ENCODE results near the gene ABLIM1.

The ABLIM1 gene

GRCh38 chr10:114623661-114624294, 34.3 kb downstream of the ABLIM1 start:
- no peak for DNase-seq (ENCODE audit: low read depth)

- no peak for DNase-seq (ENCODE audit: low read depth)
Measured at GRCh38 chr10:114623155-114623554, 34.9 kb downstream of the ABLIM1 start.

- DNase-seq (ENCODE audit: low read depth): no peak
Measured at GRCh38 chr10:114618722-114619121, 39.4 kb downstream of the ABLIM1 start.

- DNase-seq (ENCODE audit: low read depth): no peak
Measured at GRCh38 chr10:114616516-114616915, 41.6 kb downstream of the ABLIM1 start.

GRCh38 chr10:114616103-114616502, 42.0 kb downstream of the ABLIM1 start:
- DNase-seq (ENCODE audit: low read depth): no peak

- DNase-seq (ENCODE audit: low read depth): no peak
Measured at GRCh38 chr10:114615600-114616007, 42.5 kb downstream of the ABLIM1 start.

GRCh38 chr10:114613237-114613979, 44.7 kb downstream of the ABLIM1 start:
- DNase-seq (ENCODE audit: low read depth): no peak

- DNase-seq (ENCODE audit: low read depth): no peak
Measured at GRCh38 chr10:114611617-114612016, 46.5 kb downstream of the ABLIM1 start.

GRCh38 chr10:114609518-114610426, 48.3 kb downstream of the ABLIM1 start:
- no peak for DNase-seq (ENCODE audit: low read depth)

GRCh38 chr10:114607358-114607998, 50.6 kb downstream of the ABLIM1 start:
- DNase-seq (ENCODE audit: low read depth): no peak

GRCh38 chr10:114605155-114605797, 52.8 kb downstream of the ABLIM1 start:
- no peak for DNase-seq (ENCODE audit: low read depth)

GRCh38 chr10:114604357-114605130, 53.5 kb downstream of the ABLIM1 start:
- DNase-seq (ENCODE audit: low read depth): no peak

GRCh38 chr10:114603948-114604347, 54.1 kb downstream of the ABLIM1 start:
- no peak for DNase-seq (ENCODE audit: low read depth)

- no peak for DNase-seq (ENCODE audit: low read depth)
Measured at GRCh38 chr10:114603303-114603702, 54.8 kb downstream of the ABLIM1 start.

GRCh38 chr10:114600057-114600456, 58.0 kb downstream of the ABLIM1 start:
- no peak for DNase-seq (ENCODE audit: low read depth)

- no peak for DNase-seq (ENCODE audit: low read depth)
Measured at GRCh38 chr10:114596793-114597192, 61.3 kb downstream of the ABLIM1 start.

GRCh38 chr10:114593816-114594468, 64.1 kb downstream of the ABLIM1 start:
- DNase-seq (ENCODE audit: low read depth): no peak

GRCh38 chr10:114593240-114593792, 64.8 kb downstream of the ABLIM1 start:
- DNase-seq (ENCODE audit: low read depth): no peak

GRCh38 chr10:114590993-114591392, 67.1 kb downstream of the ABLIM1 start:
- no peak for DNase-seq (ENCODE audit: low read depth)

GRCh38 chr10:114584419-114584818, 73.7 kb downstream of the ABLIM1 start:
- DNase-seq (ENCODE audit: low read depth): no peak
